KG1 (cell line): Measurements from ENCODE around the gene VPREB1.
"Not testable (repeated sequence)": the region's sequence is repeated elsewhere in the genome, so short reads cannot be mapped to it uniquely, and the experiment has no call there.

Source experiments
- DNase-seq: peaks from one replicate; lab custom pipeline; 2025; lab: John Stamatoyannopoulos, UW

The VPREB1 gene, protein sequence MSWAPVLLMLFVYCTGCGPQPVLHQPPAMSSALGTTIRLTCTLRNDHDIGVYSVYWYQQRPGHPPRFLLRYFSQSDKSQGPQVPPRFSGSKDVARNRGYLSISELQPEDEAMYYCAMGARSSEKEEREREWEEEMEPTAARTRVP

GRCh38 chr22:22244316-22245250, at the start of gene VPREB1:
Gene VPREB1 (plus strand): TSS chr22:22244786. CDS start chr22:22244814, 28 bp downstream.
- peak; percentile 40 for DNase-seq

DNA sequence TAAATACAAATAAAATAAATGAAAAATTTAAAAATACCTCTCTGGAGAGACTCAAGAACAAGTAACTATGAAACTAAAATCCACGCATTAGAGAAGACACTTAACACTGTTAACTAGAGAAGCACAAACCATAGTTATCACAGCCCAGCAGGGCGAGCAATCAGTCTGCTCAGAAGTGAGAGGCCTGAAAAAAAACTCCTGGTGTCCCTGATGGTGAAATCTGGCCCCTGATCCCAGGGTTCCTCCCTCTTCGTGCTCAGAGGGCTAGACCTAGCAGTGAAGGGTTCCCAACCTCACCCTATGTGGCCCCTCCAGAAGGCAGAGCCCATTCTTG, 49.7 kb upstream of the VPREB1 start:
- no peak for DNase-seq

- DNase-seq, result peak; percentile 17
Measured at GRCh38 chr22:22195265-22196017, 49.1 kb upstream of the VPREB1 start.

DNA sequence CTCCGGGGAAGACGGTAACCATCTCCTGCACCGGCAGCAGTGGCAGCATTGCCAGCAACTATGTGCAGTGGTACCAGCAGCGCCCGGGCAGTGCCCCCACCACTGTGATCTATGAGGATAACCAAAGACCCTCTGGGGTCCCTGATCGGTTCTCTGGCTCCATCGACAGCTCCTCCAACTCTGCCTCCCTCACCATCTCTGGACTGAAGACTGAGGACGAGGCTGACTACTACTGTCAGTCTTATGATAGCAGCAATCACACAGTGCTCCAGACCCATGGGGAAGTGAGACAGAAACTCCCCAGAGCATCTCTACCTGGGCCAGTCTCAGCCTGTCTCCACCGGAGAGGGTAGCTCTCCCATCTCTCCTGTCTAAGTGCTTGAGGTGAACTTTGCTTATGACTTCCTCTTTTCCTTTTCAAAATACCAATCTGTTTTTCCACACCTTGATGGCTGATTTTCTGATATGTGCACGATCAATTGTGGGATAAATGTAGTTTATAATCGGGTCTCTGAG, 48.5 kb upstream of the VPREB1 start:
- no peak for DNase-seq

DNA sequence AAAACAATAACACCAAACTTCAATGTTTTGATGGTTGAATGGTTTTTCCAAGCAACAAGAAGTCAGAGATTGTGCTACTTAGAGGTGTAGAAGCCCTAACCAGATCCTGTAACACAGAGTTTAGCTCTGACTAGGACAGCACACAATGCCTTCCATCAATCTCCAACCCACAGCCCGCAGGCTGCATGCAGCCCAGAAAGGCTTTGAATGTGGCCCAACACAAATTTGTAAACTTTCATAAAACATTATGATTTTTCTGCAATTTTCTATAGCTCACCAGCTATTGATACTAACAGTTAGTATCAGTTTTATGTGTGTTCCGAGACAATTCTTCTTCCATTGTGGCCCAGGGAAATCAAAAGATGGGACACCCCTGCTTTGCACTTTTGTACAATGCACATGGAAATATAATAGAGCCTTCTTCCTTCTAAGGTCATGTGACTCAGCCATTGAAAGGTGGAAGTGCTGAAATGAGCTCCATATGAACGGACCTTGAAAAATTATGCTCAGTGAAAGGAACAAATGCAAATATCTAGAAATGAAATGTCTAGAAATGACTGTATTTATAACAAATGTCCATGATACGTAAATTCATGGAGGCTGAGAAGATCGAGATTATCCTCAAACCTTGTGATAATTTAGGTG, 47.6 kb upstream of the VPREB1 start:
- DNase-seq, result no peak

- DNase-seq, result no peak
Measured at GRCh38 chr22:22197993-22198402, 46.6 kb upstream of the VPREB1 start.

- DNase-seq, result no peak
Measured at GRCh38 chr22:22198751-22199150, 45.8 kb upstream of the VPREB1 start.

DNA sequence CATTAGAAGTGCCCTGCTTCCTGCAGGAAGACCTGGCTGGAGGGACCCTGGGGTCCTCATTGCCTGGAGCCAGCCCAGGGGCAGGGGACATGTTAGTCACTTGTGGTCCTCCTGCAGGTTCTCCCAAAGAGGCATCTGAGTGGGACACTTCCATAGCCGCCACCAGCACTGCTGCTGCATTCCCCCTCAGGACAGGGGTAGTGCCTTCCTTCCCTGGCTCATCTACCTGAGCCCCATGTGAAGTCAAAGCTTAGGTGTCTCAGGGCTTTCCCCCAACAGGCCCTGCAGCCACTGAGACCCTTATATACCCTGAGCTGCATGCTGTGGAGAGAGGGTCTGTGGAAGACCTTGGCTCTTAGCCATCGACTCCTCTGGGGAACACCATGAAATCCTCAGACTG, 45.0 kb upstream of the VPREB1 start:
- no peak for DNase-seq

- DNase-seq, result no peak
Measured at GRCh38 chr22:22200569-22201184, 43.9 kb upstream of the VPREB1 start.

GRCh38 chr22:22201185-22201929, 43.2 kb upstream of the VPREB1 start:
- peak; percentile 54 for DNase-seq

DNA sequence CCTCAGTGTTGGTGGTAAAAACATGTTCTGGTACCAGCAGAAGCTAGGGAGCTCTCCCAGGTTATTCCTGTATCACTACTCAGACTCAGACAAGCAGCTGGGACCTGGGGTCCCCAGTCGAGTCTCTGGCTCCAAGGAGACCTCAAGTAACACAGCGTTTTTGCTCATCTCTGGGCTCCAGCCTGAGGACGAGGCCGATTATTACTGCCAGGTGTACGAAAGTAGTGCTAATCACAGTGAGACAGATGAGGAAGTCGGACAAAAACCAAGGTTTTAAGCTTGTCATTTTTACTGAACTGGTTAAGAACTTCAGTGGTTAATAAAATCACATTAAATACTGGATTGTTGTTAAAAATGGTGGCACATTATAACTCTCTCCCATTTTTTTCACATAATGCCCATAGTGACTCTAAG, 42.6 kb upstream of the VPREB1 start:
- DNase-seq, result no peak

DNA sequence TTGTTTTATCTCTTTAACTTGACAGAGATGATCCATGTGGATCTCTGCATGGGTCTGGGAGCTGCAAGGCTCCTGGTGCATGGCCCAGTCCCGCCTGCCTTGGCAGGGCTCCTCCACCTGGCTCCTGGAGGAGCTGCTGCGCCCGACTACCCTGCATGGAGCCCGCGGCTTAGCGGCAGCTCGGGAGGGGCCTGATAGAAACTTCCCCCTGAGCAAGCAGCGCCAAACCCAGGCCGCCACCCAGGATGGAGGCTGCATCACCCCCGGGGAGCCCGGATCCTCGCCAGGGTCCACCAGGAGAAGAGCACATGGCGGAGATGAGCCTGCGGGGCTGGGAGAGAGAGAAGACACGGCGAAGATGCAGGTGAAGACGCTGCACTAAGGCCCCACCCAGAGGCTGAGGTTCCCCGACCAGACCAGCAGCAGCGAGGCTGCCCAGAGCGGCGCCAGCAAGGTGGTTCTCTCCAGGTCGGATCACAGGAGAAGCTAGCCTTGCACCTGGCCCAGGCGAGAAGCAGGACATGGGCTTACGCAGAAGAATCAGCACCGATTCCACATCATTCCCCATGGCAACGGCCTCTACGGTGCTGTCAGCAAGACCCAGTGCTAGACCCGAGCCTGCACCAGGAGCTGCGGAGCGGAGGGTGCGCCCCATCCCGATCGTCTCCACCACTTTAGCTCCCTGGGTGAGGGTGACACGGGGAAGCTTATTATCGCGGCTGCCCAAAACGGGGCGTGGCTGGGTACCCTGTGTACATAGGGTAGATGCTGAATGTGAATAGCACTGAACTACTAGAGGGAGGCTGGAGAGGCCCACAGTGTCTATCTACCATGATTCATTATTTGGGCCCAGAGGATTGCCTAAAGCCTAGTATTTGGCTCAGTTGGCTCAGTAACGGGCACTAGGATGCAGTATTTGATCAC, 41.3 kb upstream of the VPREB1 start:
- DNase-seq, result no peak

- peak; percentile 52 for DNase-seq
Measured at GRCh38 chr22:22207845-22208564, 36.6 kb upstream of the VPREB1 start.

GRCh38 chr22:22208652-22209051, 35.9 kb upstream of the VPREB1 start:
- DNase-seq, result no peak

GRCh38 chr22:22209080-22209640, 35.4 kb upstream of the VPREB1 start:
- not testable (repeated sequence) for DNase-seq

- no peak for DNase-seq
Measured at GRCh38 chr22:22210375-22210774, 34.2 kb upstream of the VPREB1 start.

DNA sequence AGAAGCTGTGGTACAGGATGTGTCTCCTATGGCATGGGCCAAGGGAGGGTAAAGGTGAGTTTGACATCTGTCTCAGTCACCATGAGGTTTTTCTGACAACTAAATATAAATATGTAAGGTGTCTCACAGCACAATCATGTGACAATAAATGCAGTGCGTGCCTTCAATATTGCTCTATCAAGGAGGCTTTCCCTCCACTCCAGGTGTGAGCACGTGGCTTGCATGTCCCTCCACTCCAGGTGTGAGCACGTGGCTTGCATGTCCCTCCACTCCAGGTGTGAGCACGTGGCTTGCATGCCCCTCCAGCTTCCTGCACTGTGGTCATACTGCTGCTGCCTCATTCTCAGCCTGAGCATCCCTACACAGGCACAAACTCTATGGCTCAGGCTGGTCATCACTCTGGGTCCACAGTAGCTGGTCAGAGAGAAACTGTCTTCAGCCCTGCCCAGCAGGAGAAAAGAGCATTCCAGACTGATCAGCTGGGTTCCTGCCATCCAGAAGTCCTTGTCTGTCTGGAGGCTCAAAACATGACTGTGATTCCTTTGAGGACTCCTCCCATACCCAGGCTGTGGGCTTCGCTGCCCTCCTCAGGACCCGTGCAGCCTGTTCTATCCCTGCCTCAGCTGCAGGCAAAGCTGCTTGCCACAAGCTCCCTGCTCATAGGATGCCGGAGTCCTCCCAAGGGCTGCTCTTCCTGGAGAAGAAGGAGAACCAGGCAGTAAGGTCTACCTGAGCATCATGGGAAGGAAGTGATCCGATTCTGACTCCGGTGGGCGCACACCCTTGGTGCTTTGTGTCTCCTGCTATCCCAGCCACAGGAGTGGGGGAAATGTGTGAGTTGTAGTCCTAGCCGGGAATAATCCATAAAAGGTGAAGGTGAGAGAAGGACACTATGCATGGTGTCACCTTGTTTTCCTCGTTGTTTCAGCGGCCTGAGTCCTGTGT, 33.4 kb upstream of the VPREB1 start:
- no peak for DNase-seq

DNA sequence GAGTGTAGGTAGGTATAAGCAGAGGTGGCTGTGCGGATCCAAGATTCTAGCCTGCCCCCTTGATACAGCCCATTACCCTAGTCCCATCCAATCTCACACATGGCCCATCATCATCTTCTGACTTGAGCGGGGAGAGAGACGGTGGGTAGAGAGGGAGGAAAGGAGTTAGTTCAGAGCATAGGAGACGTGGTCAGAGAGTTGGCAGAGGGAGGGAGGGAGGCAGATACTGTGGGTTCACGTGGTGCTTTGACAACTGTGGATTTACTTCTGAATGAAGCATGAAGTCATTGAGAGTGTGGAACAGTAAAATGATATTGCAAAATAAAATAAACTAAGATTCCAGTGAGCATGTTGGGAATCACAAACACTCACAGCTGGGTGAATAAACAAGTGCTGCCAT, 31.4 kb upstream of the VPREB1 start:
- no peak for DNase-seq
